GM18858 (cell line): ENCODE results near the gene CSF2.

Source experiments
- ATAC-seq: cut with Tn5 transposase; IDR thresholded peaks from one replicate; pipeline ENCODE4 v1.9.1; 2021; ENCODE audit not compliant: unreplicated experiment

Gene CSF2

DNA sequence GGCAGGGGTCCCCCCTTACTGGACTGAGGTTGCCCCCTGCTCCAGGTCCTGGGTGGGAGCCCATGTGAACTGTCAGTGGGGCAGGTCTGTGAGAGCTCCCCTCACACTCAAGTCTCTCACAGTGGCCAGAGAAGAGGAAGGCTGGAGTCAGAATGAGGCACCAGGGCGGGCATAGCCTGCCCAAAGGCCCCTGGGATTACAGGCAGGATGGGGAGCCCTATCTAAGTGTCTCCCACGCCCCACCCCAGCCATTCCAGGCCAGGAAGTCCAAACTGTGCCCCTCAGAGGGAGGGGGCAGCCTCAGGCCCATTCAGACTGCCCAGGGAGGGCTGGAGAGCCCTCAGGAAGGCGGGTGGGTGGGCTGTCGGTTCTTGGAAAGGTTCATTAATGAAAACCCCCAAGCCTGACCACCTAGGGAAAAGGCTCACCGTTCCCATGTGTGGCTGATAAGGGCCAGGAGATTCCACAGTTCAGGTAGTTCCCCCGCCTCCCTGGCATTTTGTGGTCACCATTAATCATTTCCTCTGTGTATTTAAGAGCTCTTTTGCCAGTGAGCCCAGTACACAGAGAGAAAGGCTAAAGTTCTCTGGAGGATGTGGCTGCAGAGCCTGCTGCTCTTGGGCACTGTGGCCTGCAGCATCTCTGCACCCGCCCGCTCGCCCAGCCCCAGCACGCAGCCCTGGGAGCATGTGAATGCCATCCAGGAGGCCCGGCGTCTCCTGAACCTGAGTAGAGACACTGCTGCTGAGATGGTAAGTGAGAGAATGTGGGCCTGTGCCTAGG is at the start of gene CSF2:
Gene CSF2, plus strand, starts transcription at position 559 of the 783 bp plus-strand sequence. Its CDS starts 35 bp downstream, at position 594.
- no peak for ATAC-seq

- ATAC-seq = no peak
These were observed 49.5 kb upstream of the CSF2 start for GRCh38 chr5:132024117-132024435.

GRCh38 chr5:132024789-132025402 is 48.7 kb upstream of the CSF2 start:
- ATAC-seq = no peak

GRCh38 chr5:132025403-132025971 is 48.1 kb upstream of the CSF2 start:
- no peak for ATAC-seq

DNA sequence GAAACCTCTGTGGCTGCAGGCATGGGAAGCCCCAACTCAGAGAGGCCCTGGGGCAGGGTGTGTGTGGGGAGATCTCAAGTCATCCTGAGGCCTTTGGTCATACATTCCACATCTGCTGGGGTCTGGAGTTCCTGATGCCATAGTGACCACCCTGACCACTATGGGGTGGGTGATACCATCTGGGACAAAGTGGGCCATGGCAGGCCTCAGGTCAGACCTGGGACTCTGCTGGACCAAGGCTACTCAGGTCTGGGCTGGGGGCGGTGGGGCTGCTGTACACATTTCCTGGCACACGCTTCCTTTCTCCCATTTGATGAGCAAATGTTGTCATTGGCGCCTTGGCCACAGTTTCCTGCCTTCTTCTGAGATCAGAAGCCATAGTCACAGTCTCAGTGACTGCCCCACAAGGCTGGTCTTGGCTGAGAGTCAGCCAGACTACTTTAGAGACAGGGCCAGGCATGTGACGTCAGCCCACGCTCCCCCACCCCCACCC is 47.0 kb upstream of the CSF2 start:
- no peak for ATAC-seq

DNA sequence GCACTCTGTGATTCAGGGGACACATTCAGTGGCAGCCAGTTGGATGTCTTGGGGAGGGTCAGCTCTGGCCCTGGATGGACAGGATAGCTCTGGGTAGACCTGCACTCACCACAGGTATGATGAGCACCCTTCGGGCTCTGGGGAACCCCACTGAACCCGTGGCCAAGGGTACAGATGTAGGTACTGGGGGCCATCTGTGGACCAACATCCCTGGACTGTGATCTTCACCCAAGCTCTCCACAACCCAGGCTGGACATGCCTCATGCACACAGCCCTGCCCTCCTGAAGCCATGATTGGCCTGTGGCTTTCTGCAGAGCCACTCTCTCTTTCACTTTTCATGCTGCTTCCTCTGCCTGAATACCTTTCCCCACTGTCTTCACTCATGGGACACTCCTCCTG is 46.6 kb upstream of the CSF2 start:
- ATAC-seq = no peak

GRCh38 chr5:132029609-132030330 is 43.8 kb upstream of the CSF2 start:
- no peak for ATAC-seq

- no peak for ATAC-seq
These were observed 43.0 kb upstream of the CSF2 start for GRCh38 chr5:132030610-132031009.

DNA sequence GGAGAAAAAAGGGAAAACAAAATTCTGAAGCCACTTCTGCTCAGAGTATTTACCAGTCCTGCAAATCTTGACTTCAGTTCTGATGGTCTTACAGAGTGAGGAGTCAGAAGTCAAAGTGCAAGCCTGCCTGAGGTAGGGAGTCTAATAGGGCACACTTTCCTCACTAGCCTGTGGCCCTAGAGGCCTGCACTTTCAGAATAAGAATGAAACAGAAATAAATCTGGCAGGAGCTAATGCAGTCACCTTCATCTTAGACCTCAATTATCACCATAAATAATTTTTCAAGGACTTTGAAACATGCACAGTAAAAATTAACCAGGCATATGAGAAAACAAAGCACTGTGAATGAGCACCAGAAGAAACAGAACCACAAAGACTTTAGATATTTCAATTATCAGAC is 41.4 kb upstream of the CSF2 start:
- no peak for ATAC-seq

DNA sequence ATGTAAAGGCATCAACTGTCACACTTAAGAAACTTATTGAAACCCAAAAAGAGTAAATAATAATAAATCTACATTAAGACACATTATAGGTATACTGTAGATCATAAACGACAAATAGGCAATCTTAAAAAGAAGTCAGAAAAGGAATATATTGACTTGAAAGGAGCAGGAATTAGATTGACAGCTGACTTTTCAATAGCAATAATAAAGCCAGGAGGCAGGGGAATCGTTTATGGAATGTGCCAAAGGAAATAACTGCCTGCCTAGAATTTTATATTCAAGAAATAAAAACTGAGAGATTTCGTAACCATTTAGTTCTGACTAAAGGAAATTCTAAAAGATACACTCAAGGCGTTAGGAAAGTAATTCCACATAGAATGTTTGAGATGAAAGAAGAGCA is 40.5 kb upstream of the CSF2 start:
- no peak for ATAC-seq

DNA sequence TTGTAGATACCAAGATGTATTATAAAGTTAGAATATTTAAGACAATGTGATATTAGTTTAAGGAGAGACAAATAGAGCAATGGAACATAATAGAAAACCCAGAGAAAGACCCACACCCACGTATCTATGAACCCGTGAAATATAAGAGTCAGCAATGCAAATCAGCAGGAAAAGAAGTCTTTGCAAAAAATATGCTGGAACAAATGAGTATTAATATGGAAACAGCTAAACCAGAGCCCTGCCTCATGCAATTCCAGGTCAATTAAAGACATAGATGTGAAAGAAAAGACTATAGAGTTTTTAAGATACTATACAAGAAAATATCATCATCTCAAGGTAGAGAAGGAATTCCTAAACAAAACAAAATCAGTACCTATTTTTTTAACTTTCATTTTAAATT is 36.2 kb upstream of the CSF2 start:
- no peak for ATAC-seq

- ATAC-seq = no peak
These were observed 29.4 kb upstream of the CSF2 start for GRCh38 chr5:132044207-132044606.

DNA sequence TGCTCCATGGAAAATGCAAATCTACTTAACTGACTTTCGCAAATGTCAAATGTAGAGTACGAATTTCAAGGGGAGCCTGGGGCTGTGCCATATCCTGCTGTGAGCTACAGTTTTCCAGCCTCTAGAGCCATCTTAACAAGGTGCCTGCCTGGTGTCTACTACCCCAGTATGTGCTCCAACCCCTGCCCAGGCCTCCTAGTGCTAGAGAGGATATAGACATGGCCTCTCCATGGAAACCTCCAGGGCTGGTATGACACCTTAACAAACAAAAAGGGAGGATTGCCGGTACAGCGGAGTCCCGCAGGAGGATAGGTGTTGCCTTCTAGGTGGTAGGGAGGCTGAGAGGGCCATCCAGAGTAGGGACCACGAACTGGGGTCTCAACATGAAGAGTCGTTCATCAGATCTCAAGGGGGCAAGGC is 26.7 kb upstream of the CSF2 start:
- ATAC-seq = no peak

DNA sequence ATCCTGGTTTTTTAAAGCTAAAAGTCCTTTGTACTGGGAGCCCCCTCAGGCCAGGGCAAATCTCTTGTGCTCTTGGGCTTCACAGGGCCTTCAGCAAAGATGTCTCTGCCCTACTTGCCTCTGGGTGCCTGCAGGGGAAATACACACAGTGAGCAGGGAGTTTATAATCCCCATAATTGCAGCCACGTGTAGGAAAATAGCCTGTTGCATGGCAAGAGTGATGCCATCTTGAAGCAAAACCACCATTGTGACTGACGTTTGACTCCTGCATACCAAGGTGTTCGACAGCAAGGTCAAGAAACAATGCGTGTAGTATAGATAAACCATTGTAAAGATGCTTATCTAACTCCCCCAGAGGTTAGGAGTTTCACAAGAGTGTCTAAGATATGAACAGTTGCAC is 24.5 kb upstream of the CSF2 start:
- no peak for ATAC-seq

GRCh38 chr5:132049559-132049958 is 24.0 kb upstream of the CSF2 start:
- ATAC-seq = no peak

DNA sequence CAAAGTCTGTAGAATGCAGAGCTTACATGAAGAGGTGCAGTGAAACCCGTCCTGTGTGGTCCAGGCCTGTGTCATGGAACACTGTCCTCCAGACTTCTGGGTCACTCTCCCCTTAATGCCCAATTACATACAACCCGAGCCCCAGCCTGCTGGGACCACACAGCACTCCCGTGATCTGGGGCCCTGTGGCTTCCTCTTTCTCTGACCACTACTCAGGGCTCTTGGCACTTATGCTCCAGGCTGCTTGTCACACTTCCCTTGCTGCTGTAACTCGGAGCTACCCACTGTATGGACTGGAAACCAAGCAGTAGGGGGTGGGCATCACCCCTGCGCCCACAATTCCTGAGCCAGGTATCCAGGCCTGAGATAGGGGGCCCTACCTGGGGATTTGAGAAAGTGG is 23.5 kb upstream of the CSF2 start:
- no peak for ATAC-seq

GRCh38 chr5:132050661-132051552 is 22.7 kb upstream of the CSF2 start:
- ATAC-seq = no peak

GRCh38 chr5:132052520-132052919 is 21.1 kb upstream of the CSF2 start:
- no peak for ATAC-seq

- ATAC-seq = no peak
These were observed 20.1 kb upstream of the CSF2 start for GRCh38 chr5:132053483-132053882.

- ATAC-seq = no peak
These were observed 19.4 kb upstream of the CSF2 start for GRCh38 chr5:132054031-132054696.
